Right kidney (tissue), 1 donor: ENCODE measurements around the gene GREB1.
"Not testable (repeated sequence)": the region's sequence is repeated elsewhere in the genome, so short reads cannot be mapped to it uniquely, and the experiment has no call there.

Experiments
- DNase-seq: peaks from one replicate; pipeline ENCODE4 v3.0.0-alpha.2; 2016

Gene GREB1

DNA sequence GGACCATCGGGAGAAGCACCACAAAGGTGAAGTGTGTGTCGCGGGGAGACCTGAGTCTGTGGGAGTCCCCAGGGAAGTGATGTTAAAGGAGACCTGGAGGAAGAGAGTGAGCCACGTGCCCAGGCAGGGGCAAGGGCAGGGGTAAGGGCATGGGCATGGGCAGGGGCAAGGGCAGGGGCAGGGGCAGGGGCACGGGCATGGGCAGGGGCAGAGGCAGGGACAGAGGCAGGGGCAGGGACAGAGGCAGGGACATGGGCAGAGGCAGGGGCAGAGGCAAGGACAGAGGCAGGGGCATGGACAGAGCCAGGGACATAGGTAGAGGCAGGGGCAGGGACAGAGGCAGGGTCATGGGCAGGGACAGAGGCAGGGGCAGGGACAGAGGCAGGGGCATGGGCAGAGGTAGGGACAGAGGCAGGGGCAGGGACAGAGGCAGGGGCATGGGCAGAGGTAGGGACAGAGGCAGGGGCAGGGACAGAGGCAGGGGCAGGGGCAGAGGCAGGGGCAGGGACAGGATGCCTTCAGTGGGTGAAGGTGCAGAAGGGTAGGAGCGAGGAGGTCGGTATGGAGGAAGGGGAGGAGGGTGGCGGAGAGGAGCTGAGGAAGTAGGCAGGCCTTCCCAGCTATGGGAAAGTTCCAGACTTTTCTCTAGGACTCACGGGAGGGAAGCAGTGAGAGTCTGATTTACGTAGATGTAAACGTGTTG, 102.9 kb downstream of the GREB1 start:
- no peak for DNase-seq

DNA sequence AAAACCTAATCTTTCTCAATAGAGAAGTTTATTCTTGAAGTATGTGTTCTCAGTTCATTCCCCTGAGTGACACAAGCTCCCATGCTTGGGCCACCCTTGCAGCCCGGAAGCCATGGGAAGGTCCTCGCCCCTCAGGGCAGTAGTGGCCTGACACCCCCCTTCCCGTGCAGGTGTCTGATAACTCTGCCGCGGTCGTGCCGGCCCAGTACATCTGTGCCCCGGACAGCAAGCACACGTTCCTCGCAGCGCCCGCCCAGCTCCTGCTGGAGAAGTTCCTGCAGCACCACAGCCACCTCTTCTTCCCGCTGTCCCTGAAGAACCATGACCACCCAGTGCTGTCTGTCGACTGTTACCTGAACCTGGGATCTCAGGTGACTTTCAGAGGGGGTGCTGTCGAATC, 103.7 kb downstream of the GREB1 start:
- no peak for DNase-seq

DNA sequence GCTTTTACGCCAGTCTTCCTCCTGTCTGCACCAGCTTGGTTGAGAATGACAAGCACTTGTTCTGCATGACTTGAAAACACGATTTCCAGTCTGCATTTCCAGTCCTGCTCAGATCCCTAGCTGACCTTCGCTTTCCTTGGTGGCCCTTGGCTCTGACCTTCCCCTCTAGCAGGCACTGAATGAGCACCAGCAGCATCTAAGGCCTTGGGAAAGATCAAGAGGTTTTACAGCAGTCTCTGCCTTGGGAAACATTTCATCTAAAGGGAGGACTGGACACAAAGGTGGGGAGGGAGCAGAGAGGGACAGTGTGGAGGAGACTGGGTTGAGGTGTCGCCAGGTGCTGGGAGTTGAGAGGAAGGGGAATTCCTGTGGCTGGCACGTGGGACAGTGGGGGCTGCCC, 105.7 kb downstream of the GREB1 start:
- no peak for DNase-seq

DNA sequence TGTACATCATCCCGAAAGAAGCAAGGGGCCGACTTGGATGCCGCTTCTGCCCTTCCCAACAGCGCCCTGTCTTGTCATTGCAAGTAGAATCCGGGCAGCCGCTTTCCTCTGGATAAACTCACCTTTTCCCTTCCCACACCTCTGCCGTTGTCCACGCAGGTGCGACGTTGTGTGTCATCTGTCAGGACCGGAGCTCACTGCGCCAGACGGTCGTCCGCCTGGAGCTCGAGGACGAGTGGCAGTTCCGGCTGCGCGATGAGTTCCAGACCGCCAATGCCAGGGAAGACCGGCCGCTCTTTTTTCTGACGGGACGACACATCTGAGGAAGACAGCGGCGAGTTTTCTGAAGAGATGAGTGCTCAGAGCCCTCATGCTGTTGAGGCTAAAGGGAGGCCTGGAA, 106.3 kb downstream of the GREB1 start:
- DNase-seq = no peak

DNA sequence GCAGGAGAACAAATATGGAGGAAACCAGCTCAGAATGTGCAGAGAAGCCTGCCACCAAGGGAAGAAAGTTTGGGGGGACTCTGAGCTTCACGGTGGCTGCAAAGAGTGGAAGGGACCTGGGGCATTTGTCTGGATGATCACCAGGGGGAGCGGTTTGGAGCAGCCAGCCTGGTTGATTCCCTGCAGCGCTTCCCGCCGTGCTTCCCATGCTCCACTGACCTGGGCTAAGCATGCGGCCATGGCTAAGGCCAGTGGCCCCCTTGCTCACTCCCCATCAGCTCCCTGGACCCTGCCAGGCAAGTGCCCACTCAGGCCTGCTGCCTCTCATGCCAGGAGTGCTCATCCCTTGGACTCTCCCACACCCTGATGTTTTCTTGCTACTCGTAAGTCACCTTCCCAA, 109.1 kb downstream of the GREB1 start:
- DNase-seq = no peak

DNA sequence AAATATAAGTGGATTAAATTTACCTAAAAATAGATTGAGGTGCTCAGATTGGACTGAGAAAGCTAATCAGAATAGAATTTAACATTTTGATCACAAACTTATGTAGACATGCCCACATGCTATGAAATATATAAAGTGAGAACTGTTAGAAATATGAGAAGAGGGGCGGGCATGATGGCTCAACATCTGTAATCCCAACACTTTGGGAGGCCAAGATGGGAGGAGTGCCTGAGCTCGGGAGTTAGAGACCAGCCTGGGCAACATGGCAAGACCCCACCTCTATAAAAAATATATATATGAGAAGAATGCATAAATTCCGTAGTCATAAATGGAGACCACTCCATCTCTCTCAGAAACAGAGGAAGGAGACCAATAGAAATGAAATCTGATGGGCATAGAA, 110.4 kb downstream of the GREB1 start:
- DNase-seq = no peak

DNA sequence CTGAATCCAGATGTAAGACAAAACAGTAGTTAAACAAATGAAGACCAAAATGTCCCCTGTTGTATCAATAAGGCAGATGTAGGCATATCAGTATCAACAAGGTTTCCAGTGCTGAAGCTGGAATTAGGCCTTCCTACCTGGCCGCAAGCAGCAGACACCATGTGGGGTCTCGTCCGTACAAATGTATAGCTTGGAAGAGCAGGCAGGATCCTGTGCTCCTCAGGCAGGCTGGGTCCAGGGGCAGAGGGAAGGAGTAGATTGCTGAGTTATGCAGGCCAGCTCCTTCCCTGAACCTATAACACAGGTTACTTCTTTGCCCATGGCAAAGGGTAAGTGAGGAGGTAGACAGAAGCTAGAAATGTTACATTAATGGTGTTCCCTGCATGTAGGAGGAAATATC, 112.7 kb downstream of the GREB1 start:
- no peak for DNase-seq

DNA sequence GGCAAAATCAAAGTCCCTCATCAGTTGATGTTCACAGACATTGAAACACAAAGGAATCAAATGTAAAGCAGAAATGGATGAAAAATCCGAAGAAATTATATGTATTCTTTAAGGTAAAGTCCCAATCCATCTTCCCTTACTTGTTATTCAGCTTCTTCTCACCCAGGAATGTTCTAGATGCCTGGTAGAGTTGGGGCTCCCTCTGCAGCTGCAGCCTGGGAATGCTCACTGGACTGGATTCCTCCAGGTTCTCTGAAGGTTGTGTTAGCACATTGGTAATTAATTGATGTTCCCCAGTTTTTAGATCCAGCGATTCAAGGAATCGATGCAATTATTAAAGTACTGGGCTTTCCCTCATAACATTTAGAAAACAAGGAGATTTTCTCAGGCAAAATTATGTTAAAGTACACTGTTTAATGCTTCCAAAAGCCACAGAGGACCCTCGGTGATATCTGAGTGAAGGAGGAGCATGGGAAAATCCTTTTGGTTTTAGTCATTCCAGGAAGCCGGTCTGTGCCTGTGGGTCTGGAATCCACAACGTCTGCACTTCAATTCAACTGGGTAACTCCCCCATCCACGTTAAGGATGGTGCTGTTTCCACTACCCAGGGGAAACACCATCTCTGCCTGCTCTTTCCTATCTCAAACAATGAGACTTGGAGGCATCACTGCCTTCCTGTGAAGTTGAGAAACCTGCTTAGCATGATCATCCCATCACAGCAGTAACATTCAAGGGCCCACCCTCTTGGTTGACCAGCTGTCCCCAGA, 114.2 kb downstream of the GREB1 start:
- DNase-seq = no peak

DNA sequence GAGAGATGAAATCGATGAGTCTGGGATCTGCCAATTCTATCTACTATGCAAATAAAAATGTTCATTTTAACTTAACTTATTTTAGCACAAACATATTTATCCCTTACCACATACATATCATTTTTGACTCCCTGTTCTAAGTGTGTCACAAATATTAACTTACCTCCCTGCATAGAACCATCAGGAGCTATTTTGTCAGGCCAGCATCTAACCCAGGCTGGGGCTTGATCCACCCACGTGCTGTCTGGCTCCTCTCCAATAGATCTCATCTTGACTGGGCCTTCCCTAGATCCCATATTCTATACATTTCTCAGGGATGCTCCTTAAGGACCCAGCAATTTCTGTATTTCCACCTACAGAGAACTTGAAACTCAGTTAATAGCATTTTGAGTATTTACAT, 115.2 kb downstream of the GREB1 start:
- DNase-seq = no peak

DNA sequence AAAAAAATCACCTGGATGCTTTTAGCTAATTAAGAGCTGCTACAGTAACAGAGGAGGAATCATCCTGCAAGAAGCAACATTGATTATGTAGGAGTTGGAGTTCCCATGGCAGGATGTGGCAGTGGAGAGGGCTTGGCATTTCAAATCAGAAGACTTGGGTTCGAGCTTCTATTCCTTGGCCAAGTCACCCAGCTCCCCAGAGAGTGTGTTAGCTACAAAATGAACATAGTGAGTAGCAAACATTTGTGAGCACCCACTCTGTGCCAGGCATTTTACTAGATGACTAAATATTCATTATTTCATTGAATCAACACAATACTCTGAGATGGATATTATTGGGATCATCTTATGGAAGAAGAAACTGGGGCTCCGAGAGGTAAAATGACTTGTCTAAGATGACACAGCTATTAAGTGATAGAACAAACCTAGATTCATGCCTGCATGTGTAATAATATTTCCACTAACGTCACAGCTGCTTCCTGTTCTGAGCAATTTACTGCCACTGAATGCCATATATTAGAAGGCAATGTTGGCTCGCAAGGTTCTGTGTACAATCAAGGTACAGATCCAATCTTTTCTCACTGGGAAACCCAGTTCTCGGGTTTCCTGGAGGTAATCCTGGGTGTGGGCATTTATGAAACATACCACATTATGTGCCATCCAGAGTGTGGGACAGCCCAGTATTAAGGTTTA, 118.2 kb downstream of the GREB1 start:
- no peak for DNase-seq

DNA sequence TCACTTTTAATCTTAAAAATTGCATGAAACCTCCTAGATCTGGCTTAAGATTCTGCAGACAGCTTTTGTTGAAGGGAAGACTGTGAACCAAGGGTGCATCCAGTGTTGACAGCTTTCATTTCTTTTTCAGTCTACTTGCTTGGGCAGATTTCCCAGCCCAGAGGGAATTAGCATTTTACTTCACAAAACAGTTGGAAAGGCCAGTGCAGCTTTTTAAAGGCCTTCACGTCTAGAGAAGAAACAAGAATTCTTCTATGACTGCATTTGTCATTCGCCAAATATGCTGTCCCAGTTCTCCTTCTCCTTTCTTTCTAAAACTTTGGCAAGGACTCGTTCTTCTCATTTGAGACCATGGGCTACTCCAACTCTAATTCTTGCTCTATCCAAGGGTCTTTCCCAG, 118.7 kb downstream of the GREB1 start:
- no peak for DNase-seq

DNA sequence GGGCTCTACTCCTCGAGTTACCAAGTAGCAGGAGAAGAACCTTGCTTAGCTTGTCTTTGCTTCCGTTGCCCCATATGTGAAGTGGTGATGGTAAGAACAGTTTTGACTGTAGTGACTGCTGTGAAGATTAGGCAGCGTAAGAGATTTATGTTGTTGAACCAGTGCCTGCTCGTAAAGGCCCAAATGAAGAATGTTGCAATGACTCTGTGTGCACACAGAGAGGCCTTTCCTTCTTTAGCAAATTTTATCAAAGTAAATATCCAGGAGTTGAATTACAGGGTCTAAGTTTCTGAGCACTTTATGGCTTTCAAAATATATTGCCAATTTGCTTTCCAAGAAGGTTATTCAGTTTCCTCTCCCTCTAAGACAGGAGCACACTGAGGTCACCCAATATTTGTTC, 121.7 kb downstream of the GREB1 start:
- DNase-seq = no peak

DNA sequence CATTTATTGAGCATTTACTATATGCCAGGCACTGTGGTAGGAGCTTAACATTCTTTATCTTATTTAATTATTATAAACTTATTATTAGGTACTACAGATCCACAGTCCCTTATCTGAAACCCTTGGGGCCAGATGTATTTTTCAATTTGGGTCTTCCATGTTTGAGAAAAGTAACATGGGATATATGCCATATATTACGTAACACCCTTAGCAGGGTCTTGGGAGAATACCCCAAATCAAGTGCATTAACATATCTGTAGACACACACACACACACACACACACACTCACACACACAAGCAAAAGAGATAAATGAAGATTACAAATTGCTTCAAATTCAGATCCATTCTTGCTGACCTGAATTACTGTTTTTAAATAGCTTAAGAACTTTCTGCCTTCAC, 122.4 kb downstream of the GREB1 start:
- no peak for DNase-seq

DNA sequence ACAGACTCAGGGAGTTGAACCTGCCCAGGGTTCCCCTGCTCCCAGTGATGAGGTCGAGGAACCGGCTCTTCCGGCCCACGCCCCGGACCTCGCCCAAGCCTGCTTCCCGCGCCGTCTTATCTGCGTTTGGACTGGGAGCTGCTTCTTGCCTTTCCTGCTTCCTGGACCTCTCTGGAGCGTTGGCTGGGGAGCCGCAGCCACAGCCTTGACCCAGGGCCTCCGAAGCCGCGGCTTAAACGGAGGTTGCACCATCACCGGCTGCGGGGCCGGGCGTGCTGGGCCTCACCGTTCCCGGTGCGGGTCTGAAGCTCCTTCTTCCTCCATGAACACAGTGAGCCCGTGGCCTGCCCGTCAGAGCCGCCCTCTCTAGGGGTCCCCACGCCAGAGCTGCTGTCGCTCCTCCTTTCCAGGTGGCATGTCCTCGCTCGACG, 122.8 kb downstream of the GREB1 start:
- DNase-seq = no peak

DNA sequence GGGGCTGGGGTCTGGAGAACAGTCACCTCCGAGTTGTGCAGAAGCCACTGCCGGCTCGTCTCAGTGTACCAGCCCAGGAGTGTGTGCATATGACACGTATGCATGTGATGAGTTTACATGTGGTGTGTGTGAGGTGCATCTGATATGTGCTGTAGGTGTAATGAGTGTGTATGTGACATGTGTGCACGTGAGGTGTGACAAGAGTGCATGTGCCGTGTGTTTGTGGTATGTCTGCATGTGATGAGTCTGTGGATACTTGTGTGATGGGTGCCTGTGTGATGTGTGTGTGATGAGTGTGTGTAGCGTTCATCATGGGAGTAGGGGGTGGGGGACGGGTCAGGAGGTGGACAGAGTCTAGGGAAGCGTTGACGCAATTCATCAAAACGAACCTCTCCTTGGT, 123.3 kb downstream of the GREB1 start:
- no peak for DNase-seq

DNA sequence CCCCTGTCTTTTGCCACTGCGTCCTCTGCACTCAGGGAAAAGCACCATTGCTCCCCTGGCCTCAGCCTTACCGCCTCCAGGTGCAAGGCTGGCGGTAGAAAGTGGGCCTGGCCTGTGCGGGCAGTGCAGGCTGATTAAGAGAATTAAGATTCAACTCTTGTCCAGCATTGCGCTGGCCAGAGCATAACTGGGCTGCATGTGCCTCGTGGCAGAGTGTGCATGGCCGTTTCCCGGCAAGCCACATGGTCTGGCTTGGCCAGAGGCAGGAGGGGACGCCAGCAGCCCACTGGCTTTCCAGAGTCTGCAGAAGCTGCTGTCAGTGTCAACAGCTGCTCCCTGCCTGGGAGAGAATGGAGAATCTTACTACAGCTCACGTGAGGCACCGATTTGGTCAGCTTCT, 123.8 kb downstream of the GREB1 start:
- no peak for DNase-seq

DNA sequence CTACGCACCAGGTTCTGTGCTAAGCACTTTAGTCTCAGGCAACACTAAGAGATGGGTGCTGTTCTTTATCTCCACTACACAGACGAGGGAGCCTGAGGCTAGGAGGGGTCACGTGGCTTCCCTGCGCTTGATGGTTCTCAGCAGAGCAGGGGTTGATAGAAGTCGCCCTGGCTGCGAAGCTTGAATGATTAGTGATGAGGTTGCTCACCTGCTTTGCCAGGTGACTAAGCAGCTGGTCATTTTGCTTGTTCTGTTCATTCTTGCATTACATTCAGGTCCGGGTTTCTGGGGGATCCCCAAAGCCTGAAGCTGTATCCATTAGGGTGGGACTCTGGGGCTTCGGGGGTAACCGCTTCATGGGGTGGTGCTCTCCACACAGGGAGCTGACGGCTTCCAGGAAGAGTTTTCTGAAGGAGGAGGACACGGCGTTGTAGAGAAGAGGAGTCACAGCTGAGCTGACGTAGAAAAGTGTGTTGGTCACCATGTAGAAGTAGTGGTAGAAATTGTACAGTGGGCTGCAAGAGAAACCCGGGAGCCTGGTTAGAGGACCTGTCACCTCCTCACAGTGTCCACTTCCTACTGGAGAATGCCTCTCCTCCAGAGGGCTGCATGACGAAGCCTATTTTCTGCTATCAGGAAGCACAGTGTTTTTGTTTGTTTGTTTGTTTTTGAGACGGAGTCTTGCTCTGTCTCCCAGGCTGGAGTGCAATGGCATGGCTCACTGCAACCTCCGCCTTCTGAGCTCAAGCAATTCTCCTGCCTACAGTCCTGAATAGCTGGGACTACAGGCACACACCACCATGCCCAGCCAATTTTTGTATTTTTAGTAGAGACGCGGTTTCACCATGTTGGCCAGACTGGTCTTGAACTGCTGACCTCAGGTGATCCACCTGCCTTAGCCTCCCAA, 124.6 kb downstream of the GREB1 start:
- DNase-seq = no peak

DNA sequence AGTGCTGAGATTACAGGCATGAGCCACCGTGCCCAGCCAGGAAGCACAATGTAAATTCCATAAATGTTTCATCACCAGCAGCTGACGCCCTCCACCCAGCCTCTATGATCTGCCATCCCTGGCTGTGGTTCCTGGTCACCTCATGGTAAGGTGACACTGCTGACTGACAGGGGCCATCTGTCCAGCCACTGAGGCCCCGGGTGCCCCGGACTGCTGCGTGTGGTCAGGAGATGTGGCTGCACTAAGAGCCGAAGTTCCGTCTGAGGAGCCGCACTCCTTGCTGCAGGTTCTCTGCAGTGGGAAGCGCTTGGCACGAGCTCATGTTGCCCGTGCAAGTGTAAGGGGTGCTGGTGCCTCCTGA, 125.2 kb downstream of the GREB1 start:
- no peak for DNase-seq

DNA sequence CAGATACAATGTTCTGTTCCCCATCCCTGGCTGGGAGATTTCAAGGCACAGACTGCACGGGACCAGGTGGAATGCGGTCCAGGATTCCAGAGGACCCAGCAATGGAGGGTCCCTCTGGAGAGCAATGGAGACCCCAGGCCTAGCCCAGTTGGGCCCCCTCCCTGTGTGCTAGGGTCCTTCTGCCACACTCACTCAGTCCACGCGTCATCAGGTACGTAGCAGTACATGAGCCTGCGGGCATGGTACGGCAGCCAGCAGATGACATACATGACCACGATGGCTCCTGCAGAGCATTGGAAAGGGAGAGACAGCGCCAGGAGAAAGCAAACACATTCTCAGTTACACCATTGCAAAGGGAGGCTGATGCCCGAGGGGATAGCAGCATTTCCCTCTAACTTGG, 126.0 kb downstream of the GREB1 start:
- DNase-seq = no peak

DNA sequence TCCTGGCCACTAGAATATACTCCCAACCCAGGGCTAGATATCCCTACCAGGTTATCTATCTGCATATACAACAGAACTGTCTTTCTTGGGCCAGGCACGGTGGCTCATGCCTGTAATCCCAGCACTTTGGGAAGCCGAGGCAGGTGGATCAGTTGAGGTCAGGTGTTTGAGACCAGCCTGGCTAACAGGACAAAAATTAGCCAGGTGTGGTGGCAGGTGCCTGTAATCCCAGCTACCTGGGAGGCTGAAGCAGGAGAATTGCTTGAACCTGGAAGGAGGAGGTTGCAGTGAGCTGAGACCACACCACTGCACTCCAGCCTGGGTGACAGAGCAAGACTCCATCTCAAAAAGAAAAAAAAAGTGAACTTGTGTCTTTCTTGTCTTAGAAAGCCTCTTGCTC, 126.6 kb downstream of the GREB1 start:
- DNase-seq = not testable (repeated sequence)

DNA sequence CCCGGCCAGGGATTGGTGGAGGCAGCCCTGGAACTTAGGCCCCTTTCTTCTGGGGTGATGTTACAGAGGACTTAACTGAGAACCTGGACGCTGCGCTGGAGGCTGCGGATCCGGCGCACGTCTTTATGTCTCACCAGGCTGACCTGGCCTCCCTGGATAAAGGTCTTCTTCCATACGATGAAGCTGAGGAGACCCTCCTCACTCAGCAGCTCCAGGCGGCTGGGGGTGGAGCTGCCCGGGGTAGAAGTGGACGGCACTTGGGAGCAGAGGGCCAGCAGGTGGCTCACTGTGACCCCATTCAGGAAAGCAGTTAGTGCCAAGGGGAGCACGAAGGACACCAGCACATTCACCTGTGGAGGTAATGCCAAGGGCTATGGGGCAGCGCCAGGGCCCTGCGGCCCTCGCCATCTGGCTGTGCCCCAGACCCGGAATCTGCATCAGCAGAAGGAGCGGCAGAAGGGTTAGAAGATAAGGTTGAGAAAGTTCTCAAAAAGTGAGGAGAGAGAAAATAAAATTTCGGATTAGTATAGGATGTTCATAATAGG, 128.1 kb downstream of the GREB1 start:
- no peak for DNase-seq

DNA sequence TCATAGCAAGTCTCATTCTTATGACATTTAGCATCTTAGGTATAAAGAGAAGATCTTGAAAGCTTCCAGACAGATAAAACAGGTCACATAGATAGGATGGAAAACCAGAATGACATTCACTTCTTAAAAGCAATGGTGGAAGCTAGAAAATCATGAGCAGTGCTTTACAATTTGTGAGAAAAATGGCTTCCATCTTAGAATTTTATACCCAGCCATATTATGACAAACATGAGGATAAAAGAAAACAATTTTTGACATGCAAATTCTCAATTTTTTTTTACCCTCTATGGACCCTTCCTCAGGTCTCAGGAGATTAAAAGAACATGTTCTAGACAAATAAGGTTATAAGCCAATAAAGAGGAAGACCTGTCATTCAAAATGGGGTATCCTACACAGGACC, 129.0 kb downstream of the GREB1 start:
- DNase-seq = no peak
